HEK293 (cell line): ENCODE measurements around the gene SERINC2.
A peak's percentile ranks its signal among the peaks of the same experiment; 100 is the strongest.

Experiments
- CTCF ChIA-PET: fragments of 350-600 bp; formaldehyde crosslinking; extraction: SDS; loops from one replicate; lab custom pipeline; 2021; ENCODE audit warnings: antibody characterized with exemption; lab: Yijun Ruan, JAX
- POLR2A ChIA-PET: fragments of 300-600 bp; formaldehyde crosslinking; extraction: SDS; loops from one replicate; lab custom pipeline; 2020; ENCODE audit warnings: antibody characterized with exemption, inconsistent platforms; lab: Yijun Ruan, JAX
- H3K27ac ChIP-seq: fragments of 200-500 bp; sonication (Bioruptor generic); 2 replicates; pipeline ENCODE4 v1.5.1; 2014; ENCODE audit warnings: low read depth, low read length, control low read depth, inconsistent platforms; ENCODE audit errors: extremely low read depth
- H3K36me3 ChIP-seq, 2 experiments: fragments of 200-500 bp in 1 of 2; sonication (Bioruptor generic) in 1 of 2; 1 replicate in 1 of 2; 2 replicates in 1 of 2; pipeline ENCODE4 v1.5.1; 2014 to 2017; ENCODE audit warnings: inconsistent platforms in 2 of 2, low read length in 2 of 2; ENCODE audit not compliant: control insufficient read depth in 2 of 2, insufficient read depth in 1 of 2
- H3K4me1 ChIP-seq: fragments of 200-500 bp; sonication (Bioruptor generic); 2 replicates; pipeline ENCODE4 v1.5.1; 2014; ENCODE audit warnings: mild to moderate bottlenecking, low read length, inconsistent platforms; ENCODE audit not compliant: control insufficient read depth, insufficient read depth
- H3K4me3 ChIP-seq: 2 replicates; pipeline ENCODE4 v1.5.1; 2011; ENCODE audit warnings: low read depth, mild to moderate bottlenecking, control low read depth, low read length, moderate library complexity
- H3K9me3 ChIP-seq: fragments of 200-500 bp; sonication (Bioruptor generic); 2 replicates; pipeline ENCODE4 v1.5.1; 2014; ENCODE audit warnings: low read depth, low read length, inconsistent platforms; ENCODE audit not compliant: control insufficient read depth, insufficient read depth
- EGR2 ChIP-seq: fragments of 450-650 bp; formaldehyde crosslinking; IDR thresholded peaks from 2 replicates; pipeline ENCODE4 v1.5.1; 2016; ENCODE audit warnings: low read depth, missing biosample characterization, missing genetic modification characterization
- ZFHX2 ChIP-seq: fragments of 450-650 bp; formaldehyde crosslinking; conservative IDR thresholded peaks from 2 replicates; pipeline ENCODE4 v1.5.1; 2016; ENCODE audit warnings: missing biosample characterization, missing genetic modification characterization
- ZNF202 ChIP-seq: fragments of 450-650 bp; formaldehyde crosslinking; IDR thresholded peaks from 2 replicates; pipeline ENCODE4 v1.5.1; 2016; ENCODE audit warnings: missing biosample characterization, missing genetic modification characterization, borderline replicate concordance
- ZNF239 ChIP-seq: fragments of 450-650 bp; formaldehyde crosslinking; IDR thresholded peaks from 2 replicates; pipeline ENCODE4 v1.5.1; 2016; ENCODE audit warnings: missing biosample characterization, missing genetic modification characterization
- ZNF391 ChIP-seq: fragments of 450-650 bp; formaldehyde crosslinking; IDR thresholded peaks from 2 replicates; pipeline ENCODE4 v1.5.1; 2016; ENCODE audit warnings: low read depth, missing biosample characterization, missing genetic modification characterization, borderline replicate concordance
- ZNF514 ChIP-seq: fragments of 450-650 bp; formaldehyde crosslinking; IDR thresholded peaks from 2 replicates; pipeline ENCODE4 v1.5.1; 2016; ENCODE audit warnings: missing biosample characterization, missing genetic modification characterization
- ZNF555 ChIP-seq: fragments of 450-650 bp; formaldehyde crosslinking; conservative IDR thresholded peaks from 2 replicates; pipeline ENCODE4 v1.5.1; 2017; ENCODE audit warnings: missing biosample characterization, mild to moderate bottlenecking, missing genetic modification characterization, inconsistent platforms
- ZNF701 ChIP-seq: fragments of 450-650 bp; formaldehyde crosslinking; IDR thresholded peaks from 2 replicates; pipeline ENCODE4 v1.5.1; 2016; ENCODE audit warnings: missing biosample characterization, missing genetic modification characterization
- ZNF837 ChIP-seq: fragments of 450-650 bp; formaldehyde crosslinking; IDR thresholded peaks from 2 replicates; pipeline ENCODE4 v1.5.1; 2016; ENCODE audit warnings: missing biosample characterization, missing genetic modification characterization
- TF ChIP-seq, protein P1 (sequence below): fragments of 450-650 bp; formaldehyde crosslinking; IDR thresholded peaks from 2 replicates; pipeline ENCODE4 v1.5.1; 2016; ENCODE audit warnings: missing biosample characterization, missing genetic modification characterization
- TF ChIP-seq, protein P2 (sequence below): fragments of 450-650 bp; formaldehyde crosslinking; IDR thresholded peaks from 2 replicates; pipeline ENCODE4 v1.5.1; 2016; ENCODE audit warnings: missing biosample characterization, missing genetic modification characterization
- TF ChIP-seq, protein P3 (sequence below): fragments of 450-650 bp; formaldehyde crosslinking; IDR thresholded peaks from 2 replicates; pipeline ENCODE4 v1.5.1; 2016; ENCODE audit warnings: missing biosample characterization, missing genetic modification characterization

The SERINC2 gene

DNA sequence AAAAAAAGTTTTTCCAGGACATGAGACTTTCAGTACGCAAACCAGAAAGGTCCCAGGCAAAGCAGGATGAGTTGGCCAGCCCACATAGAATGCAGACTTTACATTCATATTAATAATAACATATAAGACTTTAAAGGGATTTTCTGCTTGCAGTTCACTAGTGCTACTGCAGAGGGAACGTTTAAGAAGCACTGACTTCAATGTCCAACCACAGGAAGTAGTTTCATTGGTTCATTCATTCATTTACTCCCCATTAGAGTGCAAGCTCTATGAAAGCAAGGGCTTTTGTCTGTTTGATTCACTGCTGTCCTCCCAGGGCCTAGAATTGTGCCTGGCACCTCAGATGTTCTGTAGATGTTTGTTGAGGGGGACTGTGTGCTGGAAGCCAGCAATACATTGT is 11.8 kb upstream of the SERINC2 start (continued):
- no peak for TF ChIP-seq ZNF555 (tag by site-specific recombination)
- no peak for TF ChIP-seq ZNF514 (tag by site-specific recombination)

DNA sequence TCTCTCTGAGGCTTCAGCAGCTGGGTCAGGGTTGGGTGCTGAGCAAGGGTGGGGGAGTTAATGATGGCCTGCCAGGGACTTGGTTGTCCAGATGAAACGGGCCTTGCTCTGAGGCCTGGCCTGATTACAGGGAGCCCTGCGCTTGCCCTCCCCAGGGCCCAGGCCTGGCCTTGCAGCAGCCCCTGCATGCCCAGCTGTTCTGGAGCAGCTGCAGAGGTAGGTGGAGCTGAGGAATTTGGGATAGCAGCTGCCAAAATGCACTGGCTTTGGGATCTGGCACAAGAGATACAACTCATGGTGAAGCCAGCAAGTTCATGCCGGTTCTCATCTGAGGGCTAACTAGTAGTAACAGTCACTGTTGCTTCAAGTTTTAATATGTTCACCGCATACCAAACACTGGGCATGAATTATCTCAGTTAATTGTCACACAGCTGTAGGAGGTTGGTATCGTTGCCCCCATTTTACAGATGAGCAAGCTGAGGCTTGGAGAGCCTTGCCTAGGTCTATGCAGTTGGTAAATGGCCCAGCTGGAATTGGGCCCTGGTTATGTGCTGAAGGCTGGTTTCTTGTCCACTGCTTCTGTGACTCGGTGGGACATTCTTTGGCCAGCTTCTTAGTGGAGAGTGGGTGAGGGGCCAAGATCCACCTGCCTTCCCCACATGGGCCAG is 7.3 kb upstream of the SERINC2 start:
- Histone ChIP-seq H3K27ac (no peak overlapping the region), H3K4me1 (no peaks in the 10 kb centered on the region), H3K9me3 (no peaks in the 10 kb centered on the region), H3K36me3 (no peaks in the 10 kb centered on the region), H3K4me3 (no peak overlapping the region)
- TF ChIP-seq, protein P1, sequence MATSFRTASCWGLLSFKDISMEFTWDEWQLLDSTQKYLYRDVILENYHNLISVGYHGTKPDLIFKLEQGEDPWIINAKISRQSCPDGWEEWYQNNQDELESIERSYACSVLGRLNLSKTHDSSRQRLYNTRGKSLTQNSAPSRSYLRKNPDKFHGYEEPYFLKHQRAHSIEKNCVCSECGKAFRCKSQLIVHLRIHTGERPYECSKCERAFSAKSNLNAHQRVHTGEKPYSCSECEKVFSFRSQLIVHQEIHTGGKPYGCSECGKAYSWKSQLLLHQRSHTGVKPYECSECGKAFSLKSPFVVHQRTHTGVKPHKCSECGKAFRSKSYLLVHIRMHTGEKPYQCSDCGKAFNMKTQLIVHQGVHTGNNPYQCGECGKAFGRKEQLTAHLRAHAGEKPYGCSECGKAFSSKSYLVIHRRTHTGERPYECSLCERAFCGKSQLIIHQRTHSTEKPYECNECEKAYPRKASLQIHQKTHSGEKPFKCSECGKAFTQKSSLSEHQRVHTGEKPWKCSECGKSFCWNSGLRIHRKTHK = no peak
- TF ChIP-seq ZNF701 (tag by site-specific recombination) = no peak
- TF ChIP-seq, protein P2, sequence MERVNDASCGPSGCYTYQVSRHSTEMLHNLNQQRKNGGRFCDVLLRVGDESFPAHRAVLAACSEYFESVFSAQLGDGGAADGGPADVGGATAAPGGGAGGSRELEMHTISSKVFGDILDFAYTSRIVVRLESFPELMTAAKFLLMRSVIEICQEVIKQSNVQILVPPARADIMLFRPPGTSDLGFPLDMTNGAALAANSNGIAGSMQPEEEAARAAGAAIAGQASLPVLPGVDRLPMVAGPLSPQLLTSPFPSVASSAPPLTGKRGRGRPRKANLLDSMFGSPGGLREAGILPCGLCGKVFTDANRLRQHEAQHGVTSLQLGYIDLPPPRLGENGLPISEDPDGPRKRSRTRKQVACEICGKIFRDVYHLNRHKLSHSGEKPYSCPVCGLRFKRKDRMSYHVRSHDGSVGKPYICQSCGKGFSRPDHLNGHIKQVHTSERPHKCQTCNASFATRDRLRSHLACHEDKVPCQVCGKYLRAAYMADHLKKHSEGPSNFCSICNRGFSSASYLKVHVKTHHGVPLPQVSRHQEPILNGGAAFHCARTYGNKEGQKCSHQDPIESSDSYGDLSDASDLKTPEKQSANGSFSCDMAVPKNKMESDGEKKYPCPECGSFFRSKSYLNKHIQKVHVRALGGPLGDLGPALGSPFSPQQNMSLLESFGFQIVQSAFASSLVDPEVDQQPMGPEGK (tag by site-specific recombination) = no peak
- TF ChIP-seq ZNF239 (tag by site-specific recombination) = no peak
- POLR2A ChIA-PET = no interaction called here
- CTCF ChIA-PET = interaction anchor here (1.0 to 1.7 kb wide), 3 partner anchors 9 to 144 kb away, joined by 4 to 9 read pairs (median 5); no protein-coding TSS in a partner anchor

DNA sequence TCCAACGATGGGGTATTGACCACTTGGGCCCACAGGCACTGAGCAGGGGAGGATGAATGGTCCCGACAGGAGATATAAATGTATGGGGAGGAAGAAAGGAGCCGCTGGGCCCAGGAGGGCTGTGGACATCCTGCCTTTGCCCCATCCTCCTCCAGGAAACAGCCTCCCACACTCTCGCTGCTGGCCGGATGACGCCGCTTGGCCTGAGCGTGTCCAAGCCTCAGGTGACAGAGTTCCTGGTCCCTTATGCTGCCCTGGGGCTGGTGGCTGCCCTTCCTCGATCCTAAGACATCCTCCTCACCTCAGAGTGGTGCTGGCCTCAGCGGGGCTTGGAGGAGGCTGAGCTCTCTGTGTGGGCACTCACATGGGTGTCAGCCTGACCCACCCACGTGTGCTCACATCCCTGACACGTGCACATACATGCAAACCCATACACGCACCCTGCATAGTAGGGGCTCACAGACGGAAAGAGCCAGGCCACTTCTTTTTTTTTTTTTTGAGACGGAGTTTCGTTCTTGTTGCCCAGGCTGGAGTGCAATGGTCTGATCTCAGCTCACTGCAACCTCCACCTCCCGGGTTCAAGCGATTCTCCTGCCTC is 5.9 kb upstream of the SERINC2 start:
- H3K36me3 ChIP-seq = no peaks in the 10 kb centered on the region
- H3K4me1 ChIP-seq = no peaks in the 10 kb centered on the region
- POLR2A ChIA-PET = no interaction called here
- CTCF ChIA-PET = no interaction called here
- H3K27ac ChIP-seq = no peak overlapping the region
- TF ChIP-seq ZNF391 (tag by site-specific recombination) (no peak), EGR2 (tag by site-specific recombination) (peak; percentile 24; the same call in 1 of the 2 replicates), ZFHX2 (tag by site-specific recombination) (peak; percentile 22; the same call in 1 of the 2 replicates), ZNF837 (no peak)
- no peaks in the 10 kb centered on the region for H3K9me3 ChIP-seq
- H3K4me3 ChIP-seq = no peak overlapping the region

DNA sequence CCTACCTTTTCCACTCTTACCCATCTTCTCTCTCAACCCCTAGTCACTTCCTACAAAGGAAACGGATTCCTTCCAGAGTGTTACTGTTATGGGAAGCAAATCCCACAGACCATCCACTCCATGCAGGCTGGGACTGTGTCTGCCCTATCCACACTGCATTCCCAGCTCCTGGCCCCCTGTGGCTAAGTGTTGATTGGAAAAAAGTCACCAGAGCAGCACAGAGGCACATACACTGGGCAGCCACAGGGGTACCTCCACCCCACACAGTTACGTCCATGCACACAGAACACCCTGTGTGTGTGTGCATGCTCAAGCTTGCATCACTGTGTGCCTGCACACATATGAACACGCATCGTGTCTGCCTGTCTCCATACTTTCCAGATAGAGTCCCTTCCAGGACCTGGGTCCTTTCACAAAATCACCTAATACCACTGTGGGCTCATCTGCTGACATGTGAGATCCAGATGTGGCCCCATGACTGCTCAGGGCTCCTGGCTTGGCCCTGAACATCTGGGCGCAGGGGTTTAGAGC is 4.2 kb upstream of the SERINC2 start:
- no peaks in the 10 kb centered on the region for H3K36me3 ChIP-seq
- no peak overlapping the region for H3K27ac ChIP-seq
- no peaks in the 10 kb centered on the region; the same call in 1 of the 2 replicates for H3K4me1 ChIP-seq
- ChIA-PET CTCF (interaction anchor here (0.6 to 2.0 kb wide), 3 partner anchors 13 to 14 kb away, joined by 3 to 6 read pairs (median 4); no protein-coding TSS in a partner anchor), POLR2A (no interaction called here)
- no peaks in the 10 kb centered on the region for H3K9me3 ChIP-seq
- H3K4me3 ChIP-seq = no peak overlapping the region
- TF ChIP-seq, protein P3, sequence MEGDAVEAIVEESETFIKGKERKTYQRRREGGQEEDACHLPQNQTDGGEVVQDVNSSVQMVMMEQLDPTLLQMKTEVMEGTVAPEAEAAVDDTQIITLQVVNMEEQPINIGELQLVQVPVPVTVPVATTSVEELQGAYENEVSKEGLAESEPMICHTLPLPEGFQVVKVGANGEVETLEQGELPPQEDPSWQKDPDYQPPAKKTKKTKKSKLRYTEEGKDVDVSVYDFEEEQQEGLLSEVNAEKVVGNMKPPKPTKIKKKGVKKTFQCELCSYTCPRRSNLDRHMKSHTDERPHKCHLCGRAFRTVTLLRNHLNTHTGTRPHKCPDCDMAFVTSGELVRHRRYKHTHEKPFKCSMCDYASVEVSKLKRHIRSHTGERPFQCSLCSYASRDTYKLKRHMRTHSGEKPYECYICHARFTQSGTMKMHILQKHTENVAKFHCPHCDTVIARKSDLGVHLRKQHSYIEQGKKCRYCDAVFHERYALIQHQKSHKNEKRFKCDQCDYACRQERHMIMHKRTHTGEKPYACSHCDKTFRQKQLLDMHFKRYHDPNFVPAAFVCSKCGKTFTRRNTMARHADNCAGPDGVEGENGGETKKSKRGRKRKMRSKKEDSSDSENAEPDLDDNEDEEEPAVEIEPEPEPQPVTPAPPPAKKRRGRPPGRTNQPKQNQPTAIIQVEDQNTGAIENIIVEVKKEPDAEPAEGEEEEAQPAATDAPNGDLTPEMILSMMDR = 0 out of 2 replicates have a peak, but pooled peaks have one; percentile 7
- TF ChIP-seq ZNF202 (tag by site-specific recombination) = no peak
- TF ChIP-seq, all 188 proteins: peak for 1
